Kidney (tissue), 14 donors: ENCODE data around the gene BEST1. TPM values are rescaled to one million over a fixed set of nuclear protein-coding genes. Genes with fewer than 3 reads are reported as not detected.

Experiments used
- DNase-seq, 5 donors: peaks; one replicate each; pipeline ENCODE4 v3.0.0-alpha.2; 2013 to 2020
- FAIRE-seq: peaks from 2 replicates; lab custom pipeline; 2012; peaks lifted over from hg19 to GRCh38; lab: Jason Lieb, UNC
- H3K27ac ChIP-seq, 2 donors: one replicate each; pipeline ENCODE4 v1.7.0; 2013; ENCODE audit warnings: low read depth in 2 of 2, low read length in 2 of 2, inconsistent platforms in 1 of 2
- H3K27me3 ChIP-seq: one replicate; pipeline ENCODE4 v1.7.1; 2013; ENCODE audit warnings: low read length, inconsistent platforms; ENCODE audit not compliant: control insufficient read depth, insufficient read depth
- H3K36me3 ChIP-seq, 3 donors: one replicate each; pipeline versions ENCODE4 v1.7.0 to v1.7.1; 2013; ENCODE audit warnings: low read length in 3 of 3, control low read depth in 1 of 3, inconsistent platforms in 1 of 3; ENCODE audit not compliant: insufficient read depth in 3 of 3, control insufficient read depth in 2 of 3
- H3K4me1 ChIP-seq, 3 donors: one replicate each; pipeline versions ENCODE4 v1.7.0 to v1.7.1; 2013; ENCODE audit warnings: low read length in 3 of 3, inconsistent platforms in 1 of 3, low read depth in 1 of 3; ENCODE audit not compliant: control insufficient read depth in 2 of 3, insufficient read depth in 2 of 3
- H3K4me3 ChIP-seq, 3 donors: one replicate each; pipeline versions ENCODE4 v1.7.0 to v1.8.1; 2013; ENCODE audit warnings: low read length in 3 of 3, control low read depth in 1 of 3, inconsistent platforms in 1 of 3
- H3K9ac ChIP-seq, 3 donors: one replicate each; pipeline versions ENCODE4 v1.7.0 to v1.7.1; 2013; ENCODE audit warnings: low read length in 3 of 3, control low read depth in 1 of 3, inconsistent platforms in 1 of 3
- H3K9me3 ChIP-seq, 3 donors: one replicate each; pipeline versions ENCODE4 v1.7.0 to v1.7.1; 2013; ENCODE audit warnings: low read length in 3 of 3, control low read depth in 1 of 3, inconsistent platforms in 1 of 3; ENCODE audit not compliant: control insufficient read depth in 2 of 3, insufficient read depth in 1 of 3
- intact Hi-C: fragments of 100-400 bp; cut with DNase I; formaldehyde crosslinking; loops from one replicate; pipeline ENCODE4 v1.11.1; 2022
- polyA plus RNA-seq: library from polyadenylated mRNA; stranded (reverse); fragments of 350-450 nt; fragmentation: Illumina TruSeq; extraction: RNeasy Lipid Tissue Mini Kit (QIAGEN cat#74804); gene quantifications from one replicate; pipeline ENCODE4 v1.2.3, GENCODE V29; 2014; ENCODE audit warnings: low read depth, low replicate concordance; ENCODE audit not compliant: insufficient read depth
- total RNA-seq: library from RNA; stranded (reverse); fragmentation: NEBNext Ultra II Directional; extraction: Animal tissue kit (Norgen Biotek cat#: 25700); gene quantifications from one replicate; pipeline ENCODE4 v1.2.1, GENCODE V29; 2021
- TF ChIP-seq, protein P1 (sequence below): IDR thresholded peaks from 3 replicates; pipeline ENCODE4 v1.5.1; 2012; ENCODE audit warnings: mild to moderate bottlenecking, moderate library complexity, borderline replicate concordance; ENCODE audit not compliant: insufficient read depth; ENCODE audit errors: extremely low read depth
- donor health status: control.
- donor health status: control.
- donor health status: control.
- donor health status: control.
- donor health status: control.
- donor health status: DM: yes; HTN: yes; CAD: no.
- donor health status: Normal renal cell carcinoma (clear cell type).

Gene BEST1
- total and polyA plus RNA-seq, 2 donors from 2014 or later: 0.62 to 7.1 TPM

DNA sequence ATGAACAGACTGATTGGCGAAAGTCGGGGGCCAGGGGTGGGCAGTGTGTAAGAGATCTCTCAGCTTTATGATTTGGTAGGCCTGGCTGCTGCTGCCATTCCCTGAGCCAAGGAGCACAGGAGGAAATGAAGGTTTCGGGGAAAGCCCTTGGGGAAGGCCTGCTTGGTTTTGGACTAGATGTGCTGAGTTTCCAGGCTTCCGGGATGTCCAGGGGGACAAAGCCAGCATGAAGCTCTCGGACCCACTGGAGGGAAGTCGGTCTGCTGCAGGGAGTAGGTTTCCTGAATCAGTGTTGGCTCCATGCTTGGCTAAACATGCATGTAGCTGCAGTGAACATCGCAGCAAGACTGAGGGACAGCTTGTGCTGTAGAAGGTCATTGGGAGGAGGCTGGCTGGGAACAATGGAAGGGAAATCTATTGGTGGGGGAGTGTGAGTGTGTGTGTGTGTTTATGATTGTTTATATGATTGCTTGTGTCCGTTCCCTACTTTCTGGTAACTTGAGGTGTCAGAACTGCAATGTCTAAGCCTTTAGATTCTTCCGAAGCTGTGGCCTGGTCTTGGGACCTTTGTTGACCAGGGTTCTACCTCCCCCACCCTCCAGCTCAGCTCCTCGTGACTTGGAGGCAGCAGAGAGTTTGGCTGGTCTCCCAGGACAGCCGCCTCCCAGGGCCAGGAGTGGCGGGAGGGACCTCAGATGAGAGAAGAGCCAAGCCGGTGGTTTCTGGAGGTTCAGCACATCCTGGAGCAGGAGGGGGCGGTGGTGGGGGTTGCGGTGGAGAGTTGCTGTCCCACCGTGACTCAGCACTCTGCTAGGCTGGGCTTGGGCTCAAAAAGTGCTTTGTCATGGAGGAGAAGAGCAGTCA is 21.3 kb downstream of the BEST1 start:
- Histone ChIP-seq H3K27ac (peak overlapping the region; percentile 89 to 94), H3K36me3 (no peaks in the 10 kb centered on the region), H3K27me3 (no peaks in the 10 kb centered on the region), H3K4me3 (peak overlapping the region in 2 of 3 donors; percentile 0 to 37), H3K9ac (peak overlapping the region in 2 of 3 donors; percentile 6 to 49), H3K9me3 (no peaks in the 10 kb centered on the region), H3K4me1 (peaks cover 20 to 54% (median 46%) of the 10 kb centered on the region in 3 donors)
- FAIRE-seq (no peak), DNase-seq (peak; percentile 96 to 99 (median 97))
- intact Hi-C loops: no loop called here
- TF ChIP-seq, protein P1, sequence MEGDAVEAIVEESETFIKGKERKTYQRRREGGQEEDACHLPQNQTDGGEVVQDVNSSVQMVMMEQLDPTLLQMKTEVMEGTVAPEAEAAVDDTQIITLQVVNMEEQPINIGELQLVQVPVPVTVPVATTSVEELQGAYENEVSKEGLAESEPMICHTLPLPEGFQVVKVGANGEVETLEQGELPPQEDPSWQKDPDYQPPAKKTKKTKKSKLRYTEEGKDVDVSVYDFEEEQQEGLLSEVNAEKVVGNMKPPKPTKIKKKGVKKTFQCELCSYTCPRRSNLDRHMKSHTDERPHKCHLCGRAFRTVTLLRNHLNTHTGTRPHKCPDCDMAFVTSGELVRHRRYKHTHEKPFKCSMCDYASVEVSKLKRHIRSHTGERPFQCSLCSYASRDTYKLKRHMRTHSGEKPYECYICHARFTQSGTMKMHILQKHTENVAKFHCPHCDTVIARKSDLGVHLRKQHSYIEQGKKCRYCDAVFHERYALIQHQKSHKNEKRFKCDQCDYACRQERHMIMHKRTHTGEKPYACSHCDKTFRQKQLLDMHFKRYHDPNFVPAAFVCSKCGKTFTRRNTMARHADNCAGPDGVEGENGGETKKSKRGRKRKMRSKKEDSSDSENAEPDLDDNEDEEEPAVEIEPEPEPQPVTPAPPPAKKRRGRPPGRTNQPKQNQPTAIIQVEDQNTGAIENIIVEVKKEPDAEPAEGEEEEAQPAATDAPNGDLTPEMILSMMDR: no peak

DNA sequence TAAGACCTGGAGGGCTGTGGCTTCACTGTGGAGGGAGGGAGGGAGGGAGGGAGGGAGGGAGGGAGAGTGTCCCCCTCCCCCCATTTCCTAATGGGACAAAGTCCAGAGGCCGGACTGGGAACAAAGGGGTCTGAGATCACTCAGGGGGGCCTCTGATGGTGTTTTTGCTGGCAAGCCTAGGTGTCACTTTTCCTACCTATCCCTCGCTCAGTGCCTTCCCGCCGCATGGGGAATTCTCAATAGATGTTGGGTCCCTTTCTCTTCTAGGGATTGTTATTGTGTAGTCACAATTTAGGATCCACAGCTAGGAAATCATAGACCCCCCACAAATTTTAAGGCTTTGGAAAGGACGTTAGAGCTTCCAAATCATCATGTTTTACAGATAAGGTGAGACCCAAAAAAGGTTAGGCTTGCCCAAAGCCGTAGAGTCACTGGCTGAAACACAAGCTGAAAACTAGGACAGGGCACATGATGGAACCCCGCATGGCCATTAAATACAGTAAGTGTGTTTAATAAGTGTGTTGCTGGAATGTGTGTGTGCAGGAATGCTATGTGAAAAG is 22.0 kb downstream of the BEST1 start:
- TF ChIP-seq, protein P1: no peak
- Histone ChIP-seq H3K9me3 (no peaks in the 10 kb centered on the region), H3K4me3 (peak overlapping the region in 1 of 3 donors; percentile 45), H3K9ac (peak overlapping the region in 2 of 3 donors; percentile 1 to 36), H3K27ac (peak overlapping the region; percentile 89 to 94), H3K36me3 (no peaks in the 10 kb centered on the region), H3K27me3 (no peaks in the 10 kb centered on the region), H3K4me1 (peaks cover 20 to 54% (median 46%) of the 10 kb centered on the region in 3 donors)
- DNase-seq (no peak), FAIRE-seq (no peak)
- intact Hi-C loops: no loop called here

DNA sequence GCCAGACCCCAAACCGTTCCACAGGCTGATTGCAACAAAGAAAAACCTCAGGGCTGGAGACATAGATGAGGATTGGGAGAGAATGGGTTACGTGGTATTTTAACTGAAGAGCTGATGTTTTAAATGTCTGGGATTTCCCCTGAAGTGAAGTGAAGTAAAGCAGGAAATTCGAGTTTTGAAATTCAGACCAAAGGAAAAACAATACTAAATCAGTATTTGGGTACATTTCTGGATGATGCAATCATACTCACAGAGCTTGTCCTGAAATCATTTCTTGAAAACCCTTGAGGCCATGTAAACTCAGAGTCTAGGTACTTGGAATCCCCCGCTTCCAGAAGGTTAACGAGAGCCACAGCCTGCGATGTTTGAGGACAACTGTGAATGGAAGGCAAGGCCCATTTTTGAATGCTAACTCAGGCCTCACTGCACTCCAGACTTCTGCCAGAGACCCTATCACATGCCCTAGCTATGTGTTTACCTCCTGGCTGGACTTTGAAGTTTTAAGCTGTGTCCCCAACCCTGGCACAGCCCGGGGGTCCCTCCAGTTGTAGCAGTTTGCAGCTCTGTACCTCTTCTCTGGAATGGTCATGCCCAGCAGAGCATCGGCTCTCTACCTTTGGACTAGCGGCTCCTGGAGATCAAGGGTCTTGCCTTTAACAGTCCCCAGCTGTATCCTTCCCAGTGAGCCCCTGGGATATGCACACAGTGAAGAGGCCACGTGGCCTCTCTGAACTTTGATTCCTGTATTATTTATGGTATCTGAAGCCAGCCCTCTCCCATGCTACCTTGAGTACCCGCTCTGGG is 22.7 kb downstream of the BEST1 start:
- peaks cover 20 to 54% (median 46%) of the 10 kb centered on the region in 3 donors for H3K4me1 ChIP-seq
- H3K27ac ChIP-seq: peak overlapping the region; percentile 88 to 89
- H3K4me3 ChIP-seq: peak overlapping the region in 1 of 3 donors; percentile 45
- TF ChIP-seq, protein P1: no peak
- DNase-seq (peak in 4 of 5 donors; percentile 54 to 73 (median 69)), FAIRE-seq (no peak)
- H3K9ac ChIP-seq: peak overlapping the region; percentile 1 to 36 (median 12)
- intact Hi-C loops: no loop called here
- H3K9me3 ChIP-seq: no peaks in the 10 kb centered on the region
- no peaks in the 10 kb centered on the region for H3K27me3 ChIP-seq
- H3K36me3 ChIP-seq: no peaks in the 10 kb centered on the region
